Gastroesophageal sphincter (tissue), 3 donors: Measurements from ENCODE around the gene NUDT12.

ENCODE experiments used
- POLR2A ChIP-seq, 2 donors: fragments of 450-650 bp; IDR thresholded peaks; one replicate each; pipeline ENCODE4 v1.6.1; 2017; ENCODE audit warnings: antibody characterized with exemption in 2 of 2, mild to moderate bottlenecking in 2 of 2, moderate library complexity in 1 of 2
- TF ChIP-seq, protein P1 (sequence below), 4 experiments: fragments of 200-600 bp in 2 of 4; fragments of 450-650 bp in 2 of 4; sonication (generic) in 1 of 4; IDR thresholded peaks; one replicate each; pipeline ENCODE4 v1.5.1; 2017 to 2019; ENCODE audit warnings: antibody characterized with exemption in 4 of 4, mild to moderate bottlenecking in 2 of 4, moderate library complexity in 2 of 4

GRCh38 chr5:103571730-103572129 is 9.1 kb upstream of the NUDT12 start:
- TF ChIP-seq, protein P1, sequence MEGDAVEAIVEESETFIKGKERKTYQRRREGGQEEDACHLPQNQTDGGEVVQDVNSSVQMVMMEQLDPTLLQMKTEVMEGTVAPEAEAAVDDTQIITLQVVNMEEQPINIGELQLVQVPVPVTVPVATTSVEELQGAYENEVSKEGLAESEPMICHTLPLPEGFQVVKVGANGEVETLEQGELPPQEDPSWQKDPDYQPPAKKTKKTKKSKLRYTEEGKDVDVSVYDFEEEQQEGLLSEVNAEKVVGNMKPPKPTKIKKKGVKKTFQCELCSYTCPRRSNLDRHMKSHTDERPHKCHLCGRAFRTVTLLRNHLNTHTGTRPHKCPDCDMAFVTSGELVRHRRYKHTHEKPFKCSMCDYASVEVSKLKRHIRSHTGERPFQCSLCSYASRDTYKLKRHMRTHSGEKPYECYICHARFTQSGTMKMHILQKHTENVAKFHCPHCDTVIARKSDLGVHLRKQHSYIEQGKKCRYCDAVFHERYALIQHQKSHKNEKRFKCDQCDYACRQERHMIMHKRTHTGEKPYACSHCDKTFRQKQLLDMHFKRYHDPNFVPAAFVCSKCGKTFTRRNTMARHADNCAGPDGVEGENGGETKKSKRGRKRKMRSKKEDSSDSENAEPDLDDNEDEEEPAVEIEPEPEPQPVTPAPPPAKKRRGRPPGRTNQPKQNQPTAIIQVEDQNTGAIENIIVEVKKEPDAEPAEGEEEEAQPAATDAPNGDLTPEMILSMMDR (IDR thresholded peaks at IDR 0.05) = no peak
- no peak for TF ChIP-seq POLR2A (IDR thresholded peaks at IDR 0.05)
